Measurements from ENCODE around the gene AFP.

AFP gene

GRCh38 chr4:73413294-73413755 lies 22.7 kb upstream of the AFP start:
- in situ Hi-C loops (cut with MboI; ENCODE audit: low sequenced_read_pairs): no loop called here

GRCh38 chr4:73414936-73415271 lies 21.1 kb upstream of the AFP start:
- in situ Hi-C loops (cut with MboI; ENCODE audit: low sequenced_read_pairs): no loop called here

GRCh38 chr4:73415807-73416238 lies 20.2 kb upstream of the AFP start:
- in situ Hi-C loops (cut with MboI; ENCODE audit: low sequenced_read_pairs): no loop called here

- in situ Hi-C loops (cut with MboI; ENCODE audit: low sequenced_read_pairs): no loop called here
These were observed 19.5 kb upstream of the AFP start for GRCh38 chr4:73416423-73417087.

- in situ Hi-C loops (cut with MboI; ENCODE audit: low sequenced_read_pairs): no loop called here
These were observed 18.7 kb upstream of the AFP start for GRCh38 chr4:73417342-73417741.

GRCh38 chr4:73417973-73418372 lies 18.0 kb upstream of the AFP start:
- in situ Hi-C loops (cut with MboI; ENCODE audit: low sequenced_read_pairs): no loop called here

- in situ Hi-C loops (cut with MboI; ENCODE audit: low sequenced_read_pairs): no loop called here
These were observed 17.3 kb upstream of the AFP start for GRCh38 chr4:73418677-73419076.

GRCh38 chr4:73419106-73420038 lies 16.6 kb upstream of the AFP start:
- in situ Hi-C loops (cut with MboI; ENCODE audit: low sequenced_read_pairs): no loop called here

GRCh38 chr4:73420615-73421014 lies 15.4 kb upstream of the AFP start:
- in situ Hi-C loops (cut with MboI; ENCODE audit: low sequenced_read_pairs): no loop called here

GRCh38 chr4:73421708-73422457 lies 14.1 kb upstream of the AFP start:
- in situ Hi-C loops (cut with MboI; ENCODE audit: low sequenced_read_pairs): no loop called here

GRCh38 chr4:73422458-73422752 lies 13.6 kb upstream of the AFP start:
- in situ Hi-C loops (cut with MboI; ENCODE audit: low sequenced_read_pairs): no loop called here

- in situ Hi-C loops (cut with MboI; ENCODE audit: low sequenced_read_pairs): no loop called here
These were observed 12.8 kb upstream of the AFP start for GRCh38 chr4:73423184-73423583.

GRCh38 chr4:73426666-73427065 lies 9.4 kb upstream of the AFP start:
- in situ Hi-C loops (cut with MboI; ENCODE audit: low sequenced_read_pairs): no loop called here

GRCh38 chr4:73429118-73429517 lies 6.9 kb upstream of the AFP start:
- in situ Hi-C loops (cut with MboI; ENCODE audit: low sequenced_read_pairs): no loop called here

GRCh38 chr4:73429826-73430587 lies 6.0 kb upstream of the AFP start:
- in situ Hi-C loops (cut with MboI; ENCODE audit: low sequenced_read_pairs): no loop called here

- in situ Hi-C loops (cut with MboI; ENCODE audit: low sequenced_read_pairs): no loop called here
These were observed 4.2 kb upstream of the AFP start for GRCh38 chr4:73431813-73432168.

GRCh38 chr4:73432169-73433000 lies 3.6 kb upstream of the AFP start:
- in situ Hi-C loops (cut with MboI; ENCODE audit: low sequenced_read_pairs): no loop called here

- in situ Hi-C loops (cut with MboI; ENCODE audit: low sequenced_read_pairs): no loop called here
These were observed 2.9 kb upstream of the AFP start for GRCh38 chr4:73433140-73433539.

- in situ Hi-C loops (cut with MboI; ENCODE audit: low sequenced_read_pairs): no loop called here
These were observed 1.7 kb upstream of the AFP start for GRCh38 chr4:73434311-73434710.

Data from HL-60/S4 treated with phorbol 12-myristate 13-acetate at 8.2 ng/mL for 4 days and 3 days (cell line).